Effector memory CD8-positive, alpha-beta T cell (primary cell): ENCODE measurements around the gene OPRM1.
"Not testable (repeated sequence)": the region's sequence is repeated elsewhere in the genome, so short reads cannot be mapped to it uniquely, and the experiment has no call there.

Experiments
- ATAC-seq: fragments of 150-1000 bp; cut with Tn5 transposase; replicated peaks from 2 replicates; pipeline ENCODE4 v1.10.0; 2021; ENCODE audit warnings: mild to moderate bottlenecking, moderate library complexity
- DNase-seq, 3 experiments: peaks; one replicate each; pipeline ENCODE4 v3.0.0; 2021
- H3K27ac Mint-ChIP-seq, 2 donors: one replicate each; pipeline ENCODE4 v1.8.0; 2022; ENCODE audit warnings: mild to moderate bottlenecking in 2 of 2, mixed read lengths in 2 of 2, moderate library complexity in 2 of 2
- H3K27me3 Mint-ChIP-seq, 2 donors: one replicate each; pipeline ENCODE4 v1.8.0; 2022; ENCODE audit warnings: mixed read lengths in 2 of 2
- H3K36me3 Mint-ChIP-seq: one replicate; pipeline ENCODE4 v1.8.0; 2022; ENCODE audit warnings: mild to moderate bottlenecking, moderate library complexity, mixed read lengths; ENCODE audit not compliant: insufficient read depth
- H3K4me1 Mint-ChIP-seq, 2 donors: one replicate each; pipeline ENCODE4 v1.8.0; 2022; ENCODE audit warnings: low read depth in 2 of 2, mixed read lengths in 2 of 2
- H3K4me3 Mint-ChIP-seq, 2 donors: one replicate each; pipeline ENCODE4 v1.8.0; 2022; ENCODE audit warnings: mild to moderate bottlenecking in 2 of 2, mixed read lengths in 2 of 2, moderate library complexity in 2 of 2
- H3K9me3 Mint-ChIP-seq, 2 donors: one replicate each; pipeline ENCODE4 v1.8.0; 2022; ENCODE audit warnings: mixed read lengths in 2 of 2

The OPRM1 gene

GRCh38 chr6:154169193-154169847 is 130.3 kb downstream of the OPRM1 start:
- peak overlapping the region in 1 of 2 donors; percentile 22 for H3K4me3 Mint-ChIP-seq
- peaks cover 44 to 57% of the 10 kb centered on the region in 2 donors for H3K4me1 Mint-ChIP-seq
- no peaks in the 10 kb centered on the region for H3K27me3 Mint-ChIP-seq
- no peaks in the 10 kb centered on the region for H3K9me3 Mint-ChIP-seq
- DNase-seq (no peak), ATAC-seq (peak; percentile 37)
- H3K27ac Mint-ChIP-seq: peak overlapping the region; percentile 78 to 86
- H3K36me3 Mint-ChIP-seq: peaks cover 30% of the 10 kb centered on the region

- H3K27ac Mint-ChIP-seq: peak overlapping the region; percentile 45 to 78
- DNase-seq (no peak), ATAC-seq (no peak)
- peaks cover 51 to 61% of the 10 kb centered on the region in 2 donors for H3K4me1 Mint-ChIP-seq
- H3K9me3 Mint-ChIP-seq: no peaks in the 10 kb centered on the region
- H3K4me3 Mint-ChIP-seq: no peak overlapping the region
- H3K36me3 Mint-ChIP-seq: peaks cover 29% of the 10 kb centered on the region
- H3K27me3 Mint-ChIP-seq: no peaks in the 10 kb centered on the region
Measured at GRCh38 chr6:154170106-154170505, 131.1 kb downstream of the OPRM1 start.

GRCh38 chr6:154172393-154172792 is 133.4 kb downstream of the OPRM1 start:
- H3K27ac Mint-ChIP-seq: peak overlapping the region; percentile 19 to 82
- not testable (repeated sequence) for ATAC-seq, H3K27me3 Mint-ChIP-seq, DNase-seq, H3K9me3 Mint-ChIP-seq, H3K4me3 Mint-ChIP-seq
- H3K36me3 Mint-ChIP-seq: peaks cover 24% of the 10 kb centered on the region
- H3K4me1 Mint-ChIP-seq: peaks cover 64 to 65% of the 10 kb centered on the region in 2 donors

GRCh38 chr6:154179434-154179833 is 140.4 kb downstream of the OPRM1 start:
- DNase-seq (no peak), ATAC-seq (no peak)
- H3K27ac Mint-ChIP-seq: peak overlapping the region in 1 of 2 donors; percentile 62
- peaks cover 0 to 1% of the 10 kb centered on the region in 2 donors for H3K9me3 Mint-ChIP-seq
- H3K4me3 Mint-ChIP-seq: no peak overlapping the region
- H3K4me1 Mint-ChIP-seq: peaks cover 40 to 60% of the 10 kb centered on the region in 2 donors
- no peaks in the 10 kb centered on the region for H3K27me3 Mint-ChIP-seq
- H3K36me3 Mint-ChIP-seq: peaks cover 10% of the 10 kb centered on the region

- H3K27ac Mint-ChIP-seq: peak overlapping the region in 1 of 2 donors; percentile 69
- DNase-seq: no peak
- H3K27me3 Mint-ChIP-seq: no peaks in the 10 kb centered on the region
- H3K4me1 Mint-ChIP-seq: peaks cover 25 to 57% of the 10 kb centered on the region in 2 donors
- H3K36me3 Mint-ChIP-seq: peaks cover 22% of the 10 kb centered on the region
- peaks cover 0 to 1% of the 10 kb centered on the region in 2 donors for H3K9me3 Mint-ChIP-seq
- H3K4me3 Mint-ChIP-seq: no peak overlapping the region
- ATAC-seq: no peak
Measured at GRCh38 chr6:154187203-154187602, 148.2 kb downstream of the OPRM1 start.

- Mint-ChIP-seq H3K36me3 (peaks cover 22% of the 10 kb centered on the region), H3K9me3 (no peaks in the 10 kb centered on the region), H3K4me3 (no peak overlapping the region), H3K27me3 (no peaks in the 10 kb centered on the region), H3K4me1 (peaks cover 28 to 59% of the 10 kb centered on the region in 2 donors), H3K27ac (peak overlapping the region in 1 of 2 donors; percentile 69)
- ATAC-seq: no peak
- DNase-seq: no peak
Measured at GRCh38 chr6:154187714-154188113, 148.7 kb downstream of the OPRM1 start.

- peak overlapping the region; percentile 83 to 86 for H3K27ac Mint-ChIP-seq
- no peaks in the 10 kb centered on the region for H3K9me3 Mint-ChIP-seq
- ATAC-seq: no peak
- peaks cover 50% of the 10 kb centered on the region for H3K36me3 Mint-ChIP-seq
- H3K4me3 Mint-ChIP-seq: no peak overlapping the region
- H3K27me3 Mint-ChIP-seq: no peaks in the 10 kb centered on the region
- H3K4me1 Mint-ChIP-seq: peaks cover 23 to 56% of the 10 kb centered on the region in 2 donors
- no peak for DNase-seq
Measured at GRCh38 chr6:154196333-154196885, 157.4 kb downstream of the OPRM1 start.

- Mint-ChIP-seq H3K9me3 (no peaks in the 10 kb centered on the region), H3K36me3 (peaks cover 56% of the 10 kb centered on the region), H3K27ac (peak overlapping the region; percentile 58 to 86), H3K4me1 (peaks cover 22 to 52% of the 10 kb centered on the region in 2 donors), H3K4me3 (no peak overlapping the region), H3K27me3 (no peaks in the 10 kb centered on the region)
- ATAC-seq: no peak
- DNase-seq: no peak
Measured at GRCh38 chr6:154197196-154197860, 158.3 kb downstream of the OPRM1 start.

- peaks cover 17 to 50% of the 10 kb centered on the region in 2 donors for H3K4me1 Mint-ChIP-seq
- not testable (repeated sequence) for H3K4me3 Mint-ChIP-seq, ATAC-seq, H3K27me3 Mint-ChIP-seq, DNase-seq, H3K9me3 Mint-ChIP-seq
- peak overlapping the region; percentile 19 to 71 for H3K27ac Mint-ChIP-seq
- peaks cover 55% of the 10 kb centered on the region for H3K36me3 Mint-ChIP-seq
Measured at GRCh38 chr6:154201688-154202087, 162.6 kb downstream of the OPRM1 start.

GRCh38 chr6:154202339-154202738 is 163.3 kb downstream of the OPRM1 start:
- ATAC-seq: no peak
- DNase-seq: no peak
- peak overlapping the region in 1 of 2 donors; percentile 19 for H3K27ac Mint-ChIP-seq
- H3K4me1 Mint-ChIP-seq: peaks cover 17 to 53% of the 10 kb centered on the region in 2 donors
- peaks cover 62% of the 10 kb centered on the region for H3K36me3 Mint-ChIP-seq
- H3K9me3 Mint-ChIP-seq: no peaks in the 10 kb centered on the region
- H3K4me3 Mint-ChIP-seq: no peak overlapping the region
- H3K27me3 Mint-ChIP-seq: no peaks in the 10 kb centered on the region

GRCh38 chr6:154202958-154203357 is 163.9 kb downstream of the OPRM1 start:
- Mint-ChIP-seq H3K27me3 (no peaks in the 10 kb centered on the region), H3K9me3 (no peaks in the 10 kb centered on the region), H3K4me1 (peaks cover 17 to 53% of the 10 kb centered on the region in 2 donors), H3K27ac (peak overlapping the region in 1 of 2 donors; percentile 19), H3K4me3 (no peak overlapping the region), H3K36me3 (peaks cover 68% of the 10 kb centered on the region)
- no peak for ATAC-seq
- DNase-seq: no peak

- Mint-ChIP-seq H3K9me3 (no peaks in the 10 kb centered on the region), H3K27ac (peak overlapping the region in 1 of 2 donors; percentile 82), H3K36me3 (peaks cover 65% of the 10 kb centered on the region), H3K27me3 (no peaks in the 10 kb centered on the region), H3K4me3 (no peak overlapping the region), H3K4me1 (peaks cover 11 to 45% of the 10 kb centered on the region in 2 donors)
- DNase-seq (no peak), ATAC-seq (no peak)
Measured at GRCh38 chr6:154206141-154206540, 167.1 kb downstream of the OPRM1 start.

GRCh38 chr6:154206996-154207395 is 168.0 kb downstream of the OPRM1 start:
- Mint-ChIP-seq H3K27ac (peak overlapping the region in 1 of 2 donors; percentile 82), H3K27me3 (no peaks in the 10 kb centered on the region), H3K9me3 (no peaks in the 10 kb centered on the region), H3K4me1 (peaks cover 11 to 41% of the 10 kb centered on the region in 2 donors), H3K36me3 (peaks cover 63% of the 10 kb centered on the region), H3K4me3 (no peak overlapping the region)
- ATAC-seq (no peak), DNase-seq (no peak)
